ENCODE measurements around the gene BIK.
A peak's percentile ranks its signal among the peaks of the same experiment; 100 is the strongest.
"Not testable (repeated sequence)": the region's sequence is repeated elsewhere in the genome, so short reads cannot be mapped to it uniquely, and the experiment has no call there.

The BIK gene, protein sequence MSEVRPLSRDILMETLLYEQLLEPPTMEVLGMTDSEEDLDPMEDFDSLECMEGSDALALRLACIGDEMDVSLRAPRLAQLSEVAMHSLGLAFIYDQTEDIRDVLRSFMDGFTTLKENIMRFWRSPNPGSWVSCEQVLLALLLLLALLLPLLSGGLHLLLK

DNA sequence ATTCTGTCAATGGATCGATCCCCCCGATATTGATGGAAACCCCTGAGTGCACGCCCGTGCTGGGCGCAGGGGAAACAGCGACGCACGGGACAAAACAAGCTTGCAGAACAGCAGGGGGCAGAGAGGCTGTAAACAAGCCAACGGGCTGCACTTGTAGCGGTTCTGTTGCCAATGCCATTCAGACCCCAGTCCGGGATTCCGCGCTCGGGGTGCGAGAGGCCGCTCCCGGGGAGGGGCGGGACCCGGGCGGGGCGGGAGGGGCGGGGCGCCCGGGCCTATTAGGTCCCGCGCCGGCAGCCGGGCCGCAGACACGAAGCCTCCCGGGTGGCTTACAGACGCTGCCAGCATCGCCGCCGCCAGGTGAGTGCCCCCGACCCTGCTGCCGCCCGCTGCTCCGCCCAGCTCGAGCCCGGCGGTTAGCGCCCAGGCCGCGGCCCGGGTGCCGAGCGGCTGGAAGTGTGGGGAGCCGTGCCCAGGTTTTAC, at the start of gene BIK:
Gene BIK, plus strand, starts transcription at position 307 of the 483 bp plus-strand sequence. CDS start 13,273 bp downstream, outside the sequence.
- peak; percentile 43 for DNase-seq

DNA sequence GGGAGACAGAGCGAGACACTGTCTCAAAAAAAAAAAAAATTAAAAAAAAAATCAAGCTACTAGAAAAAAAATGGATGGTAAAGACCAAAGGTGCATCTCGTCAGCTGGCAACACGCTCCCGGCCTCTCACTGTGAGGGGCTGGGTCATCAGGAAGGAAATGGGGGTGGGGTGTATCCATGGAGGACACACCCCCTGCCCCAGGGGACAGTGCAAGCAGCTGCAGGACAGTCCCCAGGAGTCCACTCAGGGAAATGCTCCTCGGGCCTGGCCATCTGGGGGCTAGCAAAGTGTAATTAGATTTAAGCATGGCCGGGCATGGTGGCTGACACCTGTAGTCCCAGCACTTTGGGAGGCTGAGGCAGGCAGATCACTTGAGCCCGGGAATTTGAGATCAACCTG, 44.4 kb upstream of the BIK start:
- DNase-seq, result no peak

DNA sequence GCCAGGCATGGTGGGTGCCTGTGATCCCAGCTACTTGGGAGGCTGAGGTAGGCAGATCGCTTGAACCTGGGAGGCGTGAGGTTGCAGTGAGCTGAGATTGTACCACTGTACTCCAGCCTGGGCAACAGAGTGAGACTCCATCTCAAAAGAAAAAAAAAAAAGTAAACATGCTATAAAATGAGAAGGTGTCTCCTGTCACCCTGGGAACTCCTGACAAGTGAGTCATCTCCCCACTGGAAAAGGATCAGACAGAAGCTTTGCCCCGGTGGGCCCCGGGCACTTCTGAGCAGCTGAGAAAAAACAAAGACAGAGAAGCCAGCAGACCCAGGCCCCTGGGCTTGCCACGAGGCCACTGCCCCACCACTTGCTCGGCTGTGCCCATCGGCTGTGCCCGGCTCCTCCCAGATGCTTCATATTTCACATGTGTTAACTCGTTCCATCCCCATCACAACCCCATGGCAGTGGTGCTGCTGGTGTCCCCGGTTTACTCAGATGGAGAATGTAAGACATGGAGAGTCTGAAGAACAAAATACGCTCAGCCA, 43.6 kb upstream of the BIK start:
- DNase-seq, result no peak

DNA sequence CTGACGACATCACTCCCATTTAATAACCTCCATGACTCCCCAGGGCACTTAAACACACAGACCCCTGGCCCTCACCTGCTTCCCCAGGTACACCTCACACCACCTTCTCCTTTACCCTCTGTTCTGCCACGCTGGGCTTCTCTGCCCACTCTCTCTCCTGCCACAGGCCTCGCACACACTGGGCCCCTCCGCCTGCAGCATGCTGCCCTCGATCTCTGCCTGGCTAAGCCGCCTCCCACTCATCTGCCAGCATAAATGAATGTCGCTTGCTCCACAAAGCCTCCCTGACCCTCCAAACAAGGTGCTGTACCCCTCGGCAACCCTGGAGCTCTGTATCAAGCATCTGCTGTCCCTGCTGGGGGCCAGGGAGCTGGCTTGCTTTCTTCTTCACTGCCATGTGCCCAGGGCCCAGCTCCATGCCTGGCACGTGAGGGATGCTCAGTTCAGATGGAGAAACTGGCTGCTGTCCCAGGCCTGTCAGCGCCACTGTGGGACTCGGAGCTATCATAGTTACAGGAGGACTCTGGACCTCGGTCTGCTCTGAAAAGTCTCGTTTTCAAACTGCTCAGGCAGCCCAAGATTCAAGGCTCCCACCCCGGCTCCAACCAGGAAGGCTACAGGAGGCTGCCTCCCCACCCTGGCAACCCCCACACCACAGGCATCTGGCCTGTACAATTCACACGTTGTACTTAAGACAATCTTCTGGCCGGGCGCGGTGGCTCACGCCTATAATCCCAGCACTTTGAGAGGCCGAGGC, 33.3 kb upstream of the BIK start:
- DNase-seq, result no peak

DNA sequence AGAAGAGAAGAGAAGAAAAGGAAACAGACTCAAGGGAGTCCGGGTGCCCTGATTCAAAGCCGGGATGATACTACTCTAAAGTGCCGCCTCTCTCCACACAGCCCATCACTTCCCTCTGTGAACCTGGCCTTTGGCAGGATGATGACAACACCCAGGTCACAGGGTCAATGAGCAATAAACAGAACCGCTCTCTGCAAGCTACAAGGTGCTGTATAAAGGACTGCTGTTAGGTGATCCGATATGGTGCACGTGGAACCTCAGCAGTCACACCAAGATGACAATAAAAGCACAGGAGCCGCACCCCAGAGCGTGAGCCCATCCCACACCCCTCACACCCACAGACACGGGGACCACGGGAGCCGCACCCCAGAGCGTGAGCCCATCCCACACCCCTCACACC, 32.0 kb upstream of the BIK start:
- no peak for DNase-seq

DNA sequence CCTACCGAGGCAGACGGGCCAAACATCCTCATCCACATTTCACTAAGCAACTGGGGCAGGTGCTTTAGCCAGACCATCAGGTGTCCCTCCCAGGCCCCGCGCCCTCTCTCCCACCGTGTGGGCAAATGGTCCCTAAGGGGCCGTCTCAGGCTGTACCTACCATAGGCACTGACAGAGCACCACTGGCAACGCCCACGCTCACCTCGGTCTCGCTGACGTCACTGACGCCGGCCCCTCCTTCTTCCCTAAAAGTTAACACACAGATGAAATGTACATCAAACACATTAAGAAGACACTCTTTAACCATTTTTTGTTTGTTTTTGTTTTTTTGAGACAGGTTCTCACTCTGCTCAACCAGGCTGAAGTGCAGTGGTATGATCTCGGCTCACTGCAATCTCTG, 30.8 kb upstream of the BIK start:
- no peak for DNase-seq

DNA sequence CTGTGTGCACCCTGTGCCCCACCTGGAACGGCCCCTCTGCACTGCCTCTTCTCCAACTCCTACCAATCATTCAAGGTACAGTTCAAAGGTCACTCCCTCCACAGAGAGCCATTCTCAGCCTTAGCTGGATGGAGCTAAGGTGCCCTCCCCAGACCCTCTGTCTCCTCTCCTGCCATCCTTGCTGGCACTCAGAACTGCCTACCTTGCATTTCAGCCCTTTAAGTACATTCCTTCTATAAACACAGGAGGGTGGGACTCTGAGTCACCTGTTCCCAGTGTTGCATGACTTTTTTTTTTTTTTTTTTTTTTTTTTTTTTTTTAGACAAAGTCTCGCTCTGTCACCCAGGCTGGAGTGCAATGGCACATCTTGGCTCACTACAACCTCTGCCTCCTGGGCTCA, 29.9 kb upstream of the BIK start:
- no peak for DNase-seq

DNA sequence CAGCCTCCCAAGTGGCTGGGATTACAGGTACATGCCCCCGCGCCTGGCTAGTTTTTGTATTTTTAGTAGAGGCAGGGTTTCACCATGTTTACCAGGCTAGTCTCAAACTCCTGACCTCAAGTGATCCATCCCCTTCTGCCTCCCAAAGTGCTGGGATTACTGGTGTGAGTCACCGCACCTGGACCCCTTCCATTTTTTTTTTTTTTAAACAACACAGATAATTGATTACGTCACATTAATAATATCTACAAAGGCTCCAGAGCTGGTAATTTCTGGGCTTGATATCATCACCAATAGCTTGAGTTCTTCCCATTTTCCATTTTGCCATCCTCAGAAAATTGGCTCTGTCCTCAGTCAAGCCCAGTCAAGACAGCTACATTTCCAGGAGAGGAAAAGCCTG, 28.6 kb upstream of the BIK start:
- DNase-seq, result no peak

DNA sequence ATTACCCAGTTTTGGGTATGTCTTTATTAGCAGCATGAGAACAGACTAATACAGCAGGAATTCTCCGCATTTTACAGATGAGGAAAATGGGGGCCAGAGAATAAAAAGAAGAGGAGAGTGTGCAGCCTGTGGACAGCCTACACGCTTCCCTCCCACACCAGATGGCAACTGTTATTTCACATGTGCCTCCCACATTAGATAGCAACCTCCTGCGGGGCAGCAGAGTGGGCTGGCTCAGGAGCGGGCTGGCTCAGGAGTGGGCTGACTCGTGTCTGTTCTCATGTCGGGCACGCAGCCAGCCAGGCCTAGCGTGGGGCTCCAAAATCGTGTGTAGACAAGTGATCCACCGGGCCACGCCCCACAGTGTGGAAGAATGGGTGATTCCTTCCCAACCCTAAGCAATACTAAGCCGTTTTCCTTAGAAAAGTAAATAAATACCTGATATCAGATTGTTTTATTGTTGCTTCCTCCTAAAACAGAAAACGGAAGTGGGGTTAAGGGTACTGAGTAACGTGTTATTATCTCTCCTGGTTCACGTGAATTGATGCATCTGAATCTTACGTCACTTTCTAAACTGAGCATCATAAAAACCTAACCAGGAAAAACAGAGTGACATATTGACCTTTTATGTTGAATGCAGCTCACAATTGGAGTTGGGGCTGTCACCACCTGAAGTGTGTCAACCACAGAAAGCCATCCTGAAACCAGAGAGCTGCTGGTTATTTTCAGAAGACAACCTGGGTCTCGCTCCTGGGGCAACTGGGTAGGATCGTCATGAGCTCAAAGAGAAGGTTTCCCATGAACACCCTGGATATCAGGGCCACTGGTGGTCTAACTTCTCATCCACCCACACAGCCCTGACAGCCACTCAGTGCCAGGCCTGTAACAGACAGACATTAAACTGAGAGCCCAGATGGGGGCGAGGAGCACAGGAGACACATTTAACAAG, 24.6 kb upstream of the BIK start:
- peak; percentile 40 for DNase-seq

DNA sequence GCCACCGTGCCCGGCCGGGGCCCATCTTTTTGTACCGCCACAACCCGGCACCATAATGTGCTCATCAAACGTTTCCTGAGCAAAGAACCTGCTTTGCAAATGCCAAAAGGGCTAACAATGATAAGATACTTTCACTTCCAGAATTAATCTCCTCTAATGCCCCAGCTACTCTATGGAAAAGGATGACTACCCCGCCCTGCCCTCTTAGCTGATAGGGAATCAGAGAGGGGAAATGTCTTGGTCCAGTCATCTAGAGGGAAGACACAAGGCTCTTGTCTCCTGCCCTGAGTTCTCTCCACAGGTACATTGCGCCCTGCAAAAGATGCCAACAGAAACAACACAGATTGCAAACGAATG, 21.9 kb upstream of the BIK start:
- DNase-seq, result no peak

DNA sequence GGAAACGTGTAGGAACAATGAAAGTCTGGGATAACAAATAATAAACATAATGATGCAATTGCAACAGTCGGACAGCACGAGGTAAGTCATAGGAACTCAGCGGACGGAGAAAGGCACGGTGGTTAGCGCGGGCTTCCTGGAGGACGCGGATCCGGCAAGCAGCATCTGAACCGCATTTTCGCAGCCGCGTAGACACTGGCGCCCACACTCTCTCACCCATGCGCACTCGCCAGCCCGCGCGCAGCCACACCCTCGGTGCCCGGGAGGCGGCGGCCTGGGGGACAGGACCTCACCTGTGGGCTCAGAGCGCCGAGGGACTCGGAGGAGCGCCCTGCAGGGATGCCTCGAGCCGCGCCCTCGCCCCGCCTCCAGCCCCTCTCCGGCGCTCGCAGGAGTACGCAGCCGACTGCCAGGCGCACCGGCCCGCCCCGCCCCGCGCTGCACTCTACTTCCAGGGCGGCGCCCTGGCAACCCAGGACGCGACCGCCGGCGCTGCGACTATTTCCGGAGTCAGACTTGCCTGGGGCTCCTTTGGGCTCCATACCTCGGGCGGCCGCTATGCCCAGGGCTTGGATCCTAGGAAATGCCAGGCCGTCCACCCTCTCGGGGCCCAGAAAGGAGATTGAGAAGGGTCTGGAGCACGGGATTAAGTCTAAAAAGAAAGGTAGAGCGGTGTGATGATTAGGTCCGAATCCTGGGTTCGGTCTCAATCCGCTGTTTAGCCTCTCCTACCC, 21.4 kb upstream of the BIK start, which contains the start of gene TTLL1:
Gene TTLL1, minus strand, starts transcription at position 408 of the 734 bp plus-strand sequence. CDS start 13,805 bp downstream, outside the sequence.
- DNase-seq, result peak; percentile 84

DNA sequence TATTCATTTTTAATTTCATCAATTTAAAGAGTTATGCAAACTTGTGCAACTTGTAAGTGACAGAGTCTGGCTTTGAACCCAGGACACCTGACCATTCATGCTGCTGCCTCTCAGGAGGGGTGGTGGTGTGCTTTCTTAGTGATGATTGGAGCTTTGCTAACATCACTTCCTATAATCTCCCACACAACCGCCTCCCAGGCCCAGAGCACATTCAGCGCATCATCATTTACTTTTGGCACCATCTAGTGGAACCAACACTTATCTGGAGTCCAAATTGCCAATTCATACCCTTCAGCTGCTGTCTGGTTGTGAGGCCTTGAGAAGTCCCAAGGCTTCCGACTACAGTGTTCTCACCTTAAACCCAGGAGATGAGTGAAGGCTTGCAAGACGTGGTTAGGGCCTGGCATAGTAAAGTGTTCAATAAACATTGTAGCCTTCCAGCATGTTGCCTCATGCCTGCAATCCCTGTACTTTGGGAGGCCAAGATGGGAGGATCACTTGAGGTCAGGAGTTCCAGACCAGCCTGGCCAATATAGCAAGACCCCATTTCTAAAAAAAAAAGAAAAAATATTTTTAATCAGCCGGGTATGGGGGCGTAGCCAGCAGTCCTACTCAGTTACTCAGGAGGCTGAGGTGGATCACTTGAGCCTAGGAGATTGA, 20.3 kb upstream of the BIK start:
- peak; percentile 54 for DNase-seq

DNA sequence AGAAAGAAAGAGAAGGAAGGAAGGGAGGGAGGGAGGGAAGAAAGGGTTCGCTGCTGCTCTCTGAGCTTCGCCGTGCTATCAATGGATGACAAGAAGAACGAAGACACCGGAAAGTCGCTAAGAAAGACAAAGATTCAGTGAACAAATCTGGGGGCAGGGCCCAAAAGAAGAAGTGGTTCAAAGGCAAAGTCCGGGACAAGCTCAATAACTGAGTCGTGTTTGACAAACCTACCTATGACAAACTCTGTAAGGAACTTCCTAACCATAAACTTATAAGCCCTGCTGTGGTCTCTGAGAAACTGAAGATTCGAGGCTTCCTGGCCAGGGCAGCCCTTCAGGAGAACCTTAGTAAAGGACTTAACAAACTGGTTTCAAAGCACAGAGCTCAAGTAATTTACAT, 18.5 kb upstream of the BIK start:
- DNase-seq, result no peak

DNA sequence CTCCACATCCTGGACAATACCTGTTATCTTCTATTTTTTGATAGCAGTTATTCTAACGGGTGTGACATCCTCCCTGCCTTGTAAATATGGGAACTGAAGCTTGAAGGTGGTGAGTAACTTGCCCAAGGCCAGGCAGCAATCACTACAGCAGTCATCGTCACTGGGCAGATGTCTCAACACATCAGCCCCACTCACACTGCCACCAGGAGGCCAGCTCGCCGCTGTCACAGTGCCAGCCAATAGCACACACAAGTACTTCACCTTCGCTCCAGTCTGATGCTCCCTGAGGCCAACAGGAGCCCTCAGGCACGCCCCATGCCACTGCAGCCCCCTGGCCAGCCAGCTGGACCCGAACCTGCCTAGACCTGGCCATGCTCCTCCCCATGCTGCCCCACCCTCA, 16.5 kb upstream of the BIK start:
- no peak for DNase-seq

DNA sequence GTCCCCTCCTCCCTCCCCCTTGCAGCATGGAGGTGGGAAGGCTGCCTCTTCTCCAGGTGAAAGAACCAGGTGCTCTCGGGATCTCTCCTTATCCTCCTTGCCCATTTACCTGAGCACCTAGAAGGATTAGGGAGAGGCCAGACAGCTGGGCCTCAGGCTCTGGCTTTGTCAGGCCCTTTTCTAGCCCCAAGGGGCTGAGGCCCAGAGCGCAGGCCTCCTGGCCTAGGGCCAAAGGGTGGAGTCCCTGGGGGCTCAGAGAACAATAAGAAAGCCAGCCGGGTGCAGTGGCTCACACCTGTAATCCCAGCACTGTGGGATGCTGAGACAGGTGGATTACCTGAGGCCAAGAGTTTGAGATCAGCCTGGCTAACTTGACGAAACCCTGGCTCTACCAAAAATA, 16.0 kb upstream of the BIK start:
- DNase-seq, result no peak

DNA sequence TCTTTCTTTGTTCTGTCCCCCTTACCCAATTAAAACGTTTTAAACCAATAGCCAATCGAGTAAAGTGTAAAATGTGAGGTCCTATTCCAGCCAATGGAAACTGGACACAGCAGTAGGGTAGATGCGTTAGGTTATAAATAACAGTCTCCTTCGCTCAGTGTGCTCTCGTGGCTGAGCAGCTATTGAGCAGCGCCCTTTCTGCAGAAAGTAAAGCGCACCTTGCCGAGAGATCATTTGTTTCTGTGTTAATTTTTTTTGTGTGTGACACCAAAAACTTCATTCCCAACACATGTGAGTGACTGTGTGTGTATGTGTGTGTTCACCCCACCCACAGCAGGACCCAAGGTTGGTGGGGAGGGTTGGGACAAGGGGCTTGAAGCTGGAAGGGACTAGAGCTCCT, 14.1 kb upstream of the BIK start:
- no peak for DNase-seq

DNA sequence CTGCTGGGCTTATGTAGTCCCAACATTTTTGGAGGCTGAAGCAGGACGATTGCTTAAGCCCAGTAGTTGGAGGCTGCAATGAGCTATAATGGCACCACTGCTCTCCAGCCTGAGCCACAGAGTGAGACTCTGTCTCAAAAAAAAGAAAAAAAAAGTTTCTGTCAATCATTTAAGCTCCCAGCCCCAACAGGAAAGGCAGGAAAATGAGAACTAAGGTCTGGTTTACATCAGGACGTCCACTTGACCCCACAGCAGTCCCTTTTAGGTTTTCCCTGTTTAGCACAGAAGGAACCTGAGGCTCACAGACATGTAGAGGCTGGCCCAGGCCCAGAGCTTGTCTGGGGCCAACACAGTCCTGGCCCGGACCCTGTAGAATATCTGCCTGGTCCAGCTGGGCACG, 12.2 kb upstream of the BIK start:
- DNase-seq, result no peak

DNA sequence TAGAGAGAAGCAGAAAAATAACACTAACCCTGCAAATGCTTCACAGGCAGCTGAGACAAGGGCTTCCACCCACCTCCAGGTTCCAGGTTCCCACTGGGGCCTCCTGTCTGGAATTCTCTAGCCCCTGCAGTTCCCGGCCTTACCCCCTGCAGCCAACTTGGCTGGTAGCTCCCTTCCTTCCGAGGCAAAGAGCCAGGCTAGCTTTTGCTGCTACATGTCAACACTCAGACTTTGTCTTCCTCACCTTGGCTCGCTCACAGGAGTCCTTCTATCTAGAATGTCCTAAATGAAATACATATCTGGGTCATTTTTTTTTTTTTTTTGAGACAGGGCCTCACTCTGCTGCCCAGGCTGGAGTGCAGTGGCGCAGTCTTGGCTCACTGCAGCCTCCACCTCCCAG, 11.5 kb upstream of the BIK start:
- no peak for DNase-seq

DNA sequence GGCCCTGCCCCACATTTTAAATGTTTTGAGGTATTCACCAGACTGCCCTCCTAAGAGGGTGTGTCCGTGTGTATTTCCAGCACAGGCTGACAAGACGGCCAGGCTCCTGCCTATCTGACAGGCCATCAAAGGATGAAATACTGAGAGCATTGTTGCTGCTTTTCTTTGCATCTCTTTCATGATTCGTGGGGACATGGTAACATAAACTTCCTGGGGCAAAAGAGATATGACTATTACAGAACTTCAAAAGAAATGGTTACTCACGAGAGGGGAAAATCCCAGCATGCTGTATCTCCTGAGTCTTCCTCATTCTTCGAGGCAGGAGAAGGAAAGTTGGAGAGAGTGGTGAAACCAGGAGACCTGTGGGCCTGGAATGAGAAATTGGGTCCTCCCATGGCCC, 10.3 kb upstream of the BIK start:
- no peak for DNase-seq

DNA sequence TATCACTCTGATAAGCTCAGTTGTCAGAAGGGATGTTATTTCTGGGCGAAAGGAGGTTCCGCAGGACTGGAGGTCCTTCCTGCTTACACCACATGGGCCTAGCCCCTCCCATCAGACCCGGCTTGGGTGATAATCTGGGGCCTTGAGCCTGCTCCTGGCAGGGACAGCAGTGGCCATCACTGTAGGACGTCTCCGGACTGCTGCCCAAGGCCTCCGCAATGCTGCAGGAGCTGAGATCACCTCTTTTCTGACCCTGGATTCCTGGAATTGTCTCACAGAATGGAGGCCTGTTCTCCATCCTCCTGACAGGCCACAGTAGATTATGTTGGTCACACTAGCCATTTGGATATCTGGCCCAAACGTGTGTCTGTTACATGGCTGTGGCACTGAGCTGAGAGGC, 9.2 kb upstream of the BIK start:
- no peak for DNase-seq

DNA sequence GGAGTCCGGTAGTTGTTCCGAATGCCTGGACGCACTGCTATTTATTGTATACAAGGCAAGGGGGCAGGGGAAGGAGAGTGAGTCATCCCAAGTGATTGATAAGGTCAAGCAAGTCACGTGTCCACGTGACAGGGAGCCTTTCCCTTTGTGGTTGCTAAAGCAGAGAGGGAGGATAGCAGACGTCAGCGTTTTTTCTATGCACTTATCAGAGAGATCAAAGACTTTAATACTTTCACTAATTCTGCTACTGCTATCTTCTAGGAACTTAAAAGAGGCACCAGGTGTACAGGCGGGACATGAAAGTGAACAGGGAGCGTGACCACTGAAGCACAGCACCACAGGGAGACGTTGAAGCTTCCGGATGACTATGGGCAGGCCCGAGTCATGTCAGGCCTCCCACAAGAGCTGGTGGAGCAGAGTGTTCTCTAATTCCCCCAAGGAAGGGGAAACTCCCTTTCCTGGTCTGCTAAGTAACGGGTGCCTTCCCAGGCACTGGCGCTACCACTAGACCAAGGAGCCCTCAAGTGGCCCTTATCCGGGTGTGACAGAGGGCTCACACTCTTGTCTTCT, 6.4 kb upstream of the BIK start:
- DNase-seq, result not testable (repeated sequence)

DNA sequence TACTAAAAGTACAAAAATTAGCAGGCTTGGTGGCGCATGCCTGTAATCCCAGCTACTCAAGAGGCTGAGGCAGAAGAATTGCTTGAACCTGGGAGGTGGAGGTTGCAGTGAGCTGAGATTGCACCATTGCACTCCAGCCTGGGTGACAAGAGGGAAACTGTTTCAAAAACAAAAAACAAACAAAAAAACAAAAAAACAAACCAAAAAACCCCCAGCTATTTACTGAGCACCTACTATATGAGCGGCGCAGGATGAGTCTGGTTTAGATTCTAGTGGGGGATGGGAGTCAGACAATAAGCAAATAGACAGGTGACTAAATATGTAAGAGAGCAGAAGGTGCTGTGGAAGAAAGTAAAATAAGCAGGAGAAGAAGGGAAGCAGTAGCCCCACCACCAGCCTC, 5.6 kb upstream of the BIK start:
- DNase-seq, result not testable (repeated sequence)
